Kidney (tissue), 14 donors: ENCODE measurements around the gene SPATA2L. TPM values are rescaled to one million over a fixed set of nuclear protein-coding genes. Genes with fewer than 3 reads are reported as not detected.
A peak's percentile ranks its signal among the peaks of the same experiment; 100 is the strongest.

ENCODE experiments used
- DNase-seq, 5 donors: peaks; one replicate each; pipeline ENCODE4 v3.0.0-alpha.2; 2013 to 2020
- FAIRE-seq: peaks from 2 replicates; lab custom pipeline; 2012; peaks lifted over from hg19 to GRCh38; lab: Jason Lieb, UNC
- H3K27ac ChIP-seq, 2 donors: one replicate each; pipeline ENCODE4 v1.7.0; 2013; ENCODE audit warnings: low read depth in 2 of 2, low read length in 2 of 2, inconsistent platforms in 1 of 2
- H3K27me3 ChIP-seq: one replicate; pipeline ENCODE4 v1.7.1; 2013; ENCODE audit warnings: low read length, inconsistent platforms; ENCODE audit not compliant: control insufficient read depth, insufficient read depth
- H3K36me3 ChIP-seq, 3 donors: one replicate each; pipeline versions ENCODE4 v1.7.0 to v1.7.1; 2013; ENCODE audit warnings: low read length in 3 of 3, control low read depth in 1 of 3, inconsistent platforms in 1 of 3; ENCODE audit not compliant: insufficient read depth in 3 of 3, control insufficient read depth in 2 of 3
- H3K4me1 ChIP-seq, 3 donors: one replicate each; pipeline versions ENCODE4 v1.7.0 to v1.7.1; 2013; ENCODE audit warnings: low read length in 3 of 3, inconsistent platforms in 1 of 3, low read depth in 1 of 3; ENCODE audit not compliant: control insufficient read depth in 2 of 3, insufficient read depth in 2 of 3
- H3K4me3 ChIP-seq, 3 donors: one replicate each; pipeline versions ENCODE4 v1.7.0 to v1.8.1; 2013; ENCODE audit warnings: low read length in 3 of 3, control low read depth in 1 of 3, inconsistent platforms in 1 of 3
- H3K9ac ChIP-seq, 3 donors: one replicate each; pipeline versions ENCODE4 v1.7.0 to v1.7.1; 2013; ENCODE audit warnings: low read length in 3 of 3, control low read depth in 1 of 3, inconsistent platforms in 1 of 3
- H3K9me3 ChIP-seq, 3 donors: one replicate each; pipeline versions ENCODE4 v1.7.0 to v1.7.1; 2013; ENCODE audit warnings: low read length in 3 of 3, control low read depth in 1 of 3, inconsistent platforms in 1 of 3; ENCODE audit not compliant: control insufficient read depth in 2 of 3, insufficient read depth in 1 of 3
- intact Hi-C: fragments of 100-400 bp; cut with DNase I; formaldehyde crosslinking; loops from one replicate; pipeline ENCODE4 v1.11.1; 2022
- polyA plus RNA-seq: library from polyadenylated mRNA; stranded (reverse); fragments of 350-450 nt; fragmentation: Illumina TruSeq; extraction: RNeasy Lipid Tissue Mini Kit (QIAGEN cat#74804); gene quantifications from one replicate; pipeline ENCODE4 v1.2.3, GENCODE V29; 2014; ENCODE audit warnings: low read depth, low replicate concordance; ENCODE audit not compliant: insufficient read depth
- total RNA-seq: library from RNA; stranded (reverse); fragmentation: NEBNext Ultra II Directional; extraction: Animal tissue kit (Norgen Biotek cat#: 25700); gene quantifications from one replicate; pipeline ENCODE4 v1.2.1, GENCODE V29; 2021
- TF ChIP-seq, protein P1 (sequence below): IDR thresholded peaks from 3 replicates; pipeline ENCODE4 v1.5.1; 2012; ENCODE audit warnings: mild to moderate bottlenecking, moderate library complexity, borderline replicate concordance; ENCODE audit not compliant: insufficient read depth; ENCODE audit errors: extremely low read depth
- donor health status: control.
- donor health status: control.
- donor health status: control.
- donor health status: control.
- donor health status: control.
- donor health status: DM: yes; HTN: yes; CAD: no.
- donor health status: Normal renal cell carcinoma (clear cell type).

Gene SPATA2L
- total and polyA plus RNA-seq, 2 donors from 2014 or later: 12.6 to 15.1 TPM

DNA sequence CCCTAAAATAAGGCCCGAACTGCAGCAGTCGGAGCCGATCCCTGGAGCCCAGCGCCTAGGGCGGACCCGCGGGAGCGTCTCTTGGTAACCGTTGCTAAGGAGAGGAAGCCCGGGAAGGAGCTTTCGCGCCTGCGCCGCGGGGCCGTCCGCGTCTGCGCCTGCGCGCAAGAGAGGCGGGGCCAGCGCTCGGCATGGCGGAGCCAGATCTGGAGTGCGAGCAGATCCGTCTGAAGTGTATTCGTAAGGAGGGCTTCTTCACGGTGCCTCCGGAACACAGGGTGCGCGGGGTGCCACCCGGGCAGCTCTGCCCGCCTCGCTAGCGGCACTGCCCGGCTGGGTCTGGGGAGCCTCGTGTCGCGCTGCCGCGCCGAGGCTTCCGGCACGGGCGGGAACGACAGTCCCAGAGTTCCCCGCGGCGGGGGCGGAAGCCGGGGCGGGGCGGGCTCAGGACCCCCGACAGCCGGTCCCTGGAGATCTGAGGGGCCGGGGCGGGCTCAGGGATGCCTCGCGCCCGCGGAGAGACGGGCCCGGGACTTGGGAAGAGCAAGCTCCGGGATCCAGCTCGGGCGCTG lies 14.9 kb downstream of the SPATA2L start, which contains the start of gene CDK10:
CDK10 (plus strand) TSS at position 170 of the 572 bp plus-strand sequence; CDS start at position 192, 22 bp downstream.
- DNase-seq: peak; percentile 93 to 97 (median 95)
- no peaks in the 10 kb centered on the region for H3K27me3 ChIP-seq
- H3K36me3 ChIP-seq: peaks cover 3 to 17% (median 17%) of the 10 kb centered on the region in 3 donors
- H3K9ac ChIP-seq: peak within 1 kb of the TSS; percentile 25 to 61 (median 49)
- TF ChIP-seq, protein P1, sequence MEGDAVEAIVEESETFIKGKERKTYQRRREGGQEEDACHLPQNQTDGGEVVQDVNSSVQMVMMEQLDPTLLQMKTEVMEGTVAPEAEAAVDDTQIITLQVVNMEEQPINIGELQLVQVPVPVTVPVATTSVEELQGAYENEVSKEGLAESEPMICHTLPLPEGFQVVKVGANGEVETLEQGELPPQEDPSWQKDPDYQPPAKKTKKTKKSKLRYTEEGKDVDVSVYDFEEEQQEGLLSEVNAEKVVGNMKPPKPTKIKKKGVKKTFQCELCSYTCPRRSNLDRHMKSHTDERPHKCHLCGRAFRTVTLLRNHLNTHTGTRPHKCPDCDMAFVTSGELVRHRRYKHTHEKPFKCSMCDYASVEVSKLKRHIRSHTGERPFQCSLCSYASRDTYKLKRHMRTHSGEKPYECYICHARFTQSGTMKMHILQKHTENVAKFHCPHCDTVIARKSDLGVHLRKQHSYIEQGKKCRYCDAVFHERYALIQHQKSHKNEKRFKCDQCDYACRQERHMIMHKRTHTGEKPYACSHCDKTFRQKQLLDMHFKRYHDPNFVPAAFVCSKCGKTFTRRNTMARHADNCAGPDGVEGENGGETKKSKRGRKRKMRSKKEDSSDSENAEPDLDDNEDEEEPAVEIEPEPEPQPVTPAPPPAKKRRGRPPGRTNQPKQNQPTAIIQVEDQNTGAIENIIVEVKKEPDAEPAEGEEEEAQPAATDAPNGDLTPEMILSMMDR: no peak
- FAIRE-seq: no peak
- H3K4me1 ChIP-seq: peaks cover 0 to 12% (median 5%) of the 10 kb centered on the region in 3 donors
- peak within 1 kb of the TSS; percentile 61 to 85 (median 77) for H3K4me3 ChIP-seq
- intact Hi-C loops: no loop called here
- no peaks in the 10 kb centered on the region for H3K9me3 ChIP-seq
- peak within 1 kb of the TSS; percentile 81 to 95 for H3K27ac ChIP-seq

DNA sequence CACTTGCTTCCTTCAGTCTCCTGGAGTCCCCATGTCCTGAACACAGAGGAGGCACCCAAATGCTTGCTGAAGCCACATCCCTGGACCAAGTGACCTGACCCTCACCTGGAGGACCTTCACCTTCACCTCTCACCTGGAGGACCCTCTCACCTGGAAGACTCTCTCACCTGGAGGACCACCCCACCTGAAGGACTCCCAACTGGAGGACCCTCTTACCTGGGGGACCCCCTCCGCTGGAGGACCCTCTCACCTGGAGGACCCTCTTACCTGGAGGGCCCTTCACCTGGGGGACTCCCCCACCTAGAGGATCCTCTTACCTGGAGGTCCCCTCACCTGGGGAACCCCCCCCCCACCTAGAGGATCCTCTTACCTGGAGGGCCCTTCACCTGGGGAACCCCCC lies 15.6 kb downstream of the SPATA2L start:
- peak overlapping the region in 1 of 3 donors; percentile 85 for H3K4me3 ChIP-seq
- H3K27ac ChIP-seq: no peak overlapping the region
- intact Hi-C loops: no loop called here
- H3K9me3 ChIP-seq: no peaks in the 10 kb centered on the region
- FAIRE-seq (no peak), DNase-seq (no peak)
- H3K27me3 ChIP-seq: no peaks in the 10 kb centered on the region
- no peak overlapping the region for H3K9ac ChIP-seq
- peaks cover 0 to 13% (median 12%) of the 10 kb centered on the region in 3 donors for H3K36me3 ChIP-seq
- peaks cover 0 to 12% (median 5%) of the 10 kb centered on the region in 3 donors for H3K4me1 ChIP-seq
- TF ChIP-seq, protein P1: no peak

DNA sequence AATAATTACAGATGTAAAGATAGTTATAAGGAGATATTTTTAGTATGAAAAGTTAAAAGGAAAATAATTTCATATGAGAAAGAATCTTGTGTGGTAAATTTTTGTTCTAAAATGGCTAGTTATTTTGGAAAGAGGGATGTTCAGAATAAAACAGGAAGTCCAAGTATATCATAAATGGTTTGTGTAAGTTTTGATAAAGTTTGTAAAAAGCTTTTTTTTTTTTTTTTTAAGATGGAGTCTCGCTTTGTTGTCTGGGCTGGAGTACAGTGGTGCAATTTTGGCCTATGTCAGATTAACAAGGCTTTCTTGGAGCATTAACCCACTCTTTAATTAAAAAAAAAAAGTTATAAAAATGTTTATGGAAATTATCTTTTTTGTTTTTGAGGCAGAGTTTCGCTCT lies 23.2 kb downstream of the SPATA2L start:
- H3K27ac ChIP-seq: no peak overlapping the region
- intact Hi-C loops: no loop called here
- no peak overlapping the region for H3K9ac ChIP-seq
- peak; percentile 49 for FAIRE-seq
- no peaks in the 10 kb centered on the region for H3K9me3 ChIP-seq
- no peaks in the 10 kb centered on the region for H3K27me3 ChIP-seq
- no peaks in the 10 kb centered on the region for H3K4me1 ChIP-seq
- H3K4me3 ChIP-seq: no peak overlapping the region
- DNase-seq: no peak
- TF ChIP-seq, protein P1: no peak
- no peaks in the 10 kb centered on the region for H3K36me3 ChIP-seq
